Stomach (tissue), 4 donors: ENCODE measurements around the gene BABAM1.

Experiments
- CTCF ChIP-seq, 7 experiments: fragments of 450-650 bp in 4 of 7; fragments of 200-600 bp in 3 of 7; sonication (generic) in 3 of 7; IDR thresholded peaks; one replicate each; pipeline ENCODE4 v1.5.1; 2016 to 2019; ENCODE audit warnings: antibody characterized with exemption in 7 of 7, control low read depth in 2 of 7, mild to moderate bottlenecking in 1 of 7
- EP300 ChIP-seq: sonication (generic); formaldehyde crosslinking; IDR thresholded peaks from one replicate; pipeline ENCODE4 v1.6.1; 2017; ENCODE audit warnings: antibody characterized with exemption
- POLR2A ChIP-seq, 4 donors: fragments of 450-650 bp; IDR thresholded peaks; one replicate each; pipeline ENCODE4 v1.6.1; 2016; ENCODE audit warnings: antibody characterized with exemption in 4 of 4, control low read depth in 2 of 4, mild to moderate bottlenecking in 1 of 4, moderate library complexity in 1 of 4
- POLR2AphosphoS5 ChIP-seq, 3 donors: sonication (generic); formaldehyde crosslinking; IDR thresholded peaks; one replicate each; pipeline ENCODE4 v1.6.1; 2016; ENCODE audit warnings: antibody characterized with exemption in 3 of 3

- TF ChIP-seq CTCF (IDR thresholded peaks at IDR 0.05) (no peak), POLR2AphosphoS5 (IDR thresholded peaks at IDR 0.05) (no peak), POLR2A (IDR thresholded peaks at IDR 0.05) (no peak), EP300 (no peak)
These were observed 661 bp upstream of the BABAM1 start for GRCh38 chr19:17266589-17266974.
